Lower leg skin (tissue), 3 donors: ENCODE data around the gene TWIST2.

Experiments used
- CTCF ChIP-seq, 3 donors: fragments of 450-650 bp; IDR thresholded peaks; one replicate each; pipeline ENCODE4 v1.5.1; 2016; ENCODE audit warnings: antibody characterized with exemption in 3 of 3, mild to moderate bottlenecking in 3 of 3, moderate library complexity in 2 of 3
- POLR2A ChIP-seq, 2 donors: fragments of 450-650 bp; IDR thresholded peaks; one replicate each; pipeline ENCODE4 v1.6.1; 2016 to 2017; ENCODE audit warnings: antibody characterized with exemption in 2 of 2, mild to moderate bottlenecking in 1 of 2, moderate library complexity in 1 of 2

- TF ChIP-seq CTCF (IDR thresholded peaks at IDR 0.05) = no peak
- no peak for TF ChIP-seq POLR2A (IDR thresholded peaks at IDR 0.05)
Measured at GRCh38 chr2:238910751-238911351, 63.0 kb downstream of the TWIST2 start.
